T-cell (primary cell): ENCODE data around the gene LRRFIP1. TPM values are rescaled to one million over a fixed set of nuclear protein-coding genes. Genes with fewer than 3 reads are reported as not detected.

ENCODE experiments used
- ATAC-seq, 4 experiments: fragments of 200-7000 bp in 3 of 4; fragments of 150-1000 bp in 1 of 4; cut with Tn5 transposase; replicated peaks in 1 of 4; 1 replicate in 3 of 4; 2 replicates in 1 of 4; pipeline ENCODE4 v1.10.0; 2021; ENCODE audit warnings: moderate library complexity in 3 of 4, mild to moderate bottlenecking in 2 of 4, moderate number of reproducible peaks in 1 of 4
- CTCF ChIA-PET, 2 donors: fragments of 300-600 bp; sonication (Branson Sonifier 250); formaldehyde crosslinking; loops; one replicate each; lab custom pipeline; 2022; ENCODE audit warnings: antibody characterized with exemption in 2 of 2; lab: Charles Lee
- POLR2A ChIA-PET, 2 donors: fragments of 300-600 bp; sonication (Branson Sonifier 250); formaldehyde crosslinking; loops; one replicate each; lab custom pipeline; 2022; ENCODE audit warnings: antibody characterized with exemption in 2 of 2; lab: Charles Lee
- DNase-seq, 35 experiments: peaks; one replicate each; pipeline versions ENCODE4 v3.0.0 to v3.0.0-alpha.2; 2013 to 2023
- H3K27ac ChIP-seq: one replicate; pipeline ENCODE4 v1.5.1; 2013; ENCODE audit warnings: low read length
- H3K27me3 ChIP-seq, 2 experiments: replicated peaks in 1 of 2; 1 replicate in 1 of 2; 2 replicates in 1 of 2; pipeline versions ENCODE4 v1.6.1 to v1.7.0; 2013; ENCODE audit warnings: low read length in 1 of 2, mixed read lengths in 1 of 2; ENCODE audit not compliant: control insufficient read depth in 2 of 2, insufficient read depth in 2 of 2; ENCODE audit errors: extremely low read depth in 1 of 2
- H3K36me3 ChIP-seq, 2 donors: 1 replicate in 1 of 2; 2 replicates in 1 of 2; pipeline versions ENCODE4 v1.6.1 to v1.7.0; 2013; ENCODE audit warnings: low read length in 1 of 2; ENCODE audit not compliant: control insufficient read depth in 2 of 2, insufficient read depth in 1 of 2; ENCODE audit errors: extremely low read depth in 1 of 2
- H3K4me1 ChIP-seq, 2 experiments: 1 replicate in 1 of 2; 2 replicates in 1 of 2; pipeline versions ENCODE4 v1.6.1 to v1.7.0; 2013; ENCODE audit warnings: low read length in 2 of 2, mixed read lengths in 1 of 2; ENCODE audit not compliant: insufficient read depth in 2 of 2, control insufficient read depth in 1 of 2; ENCODE audit errors: extremely low read depth in 1 of 2
- H3K4me3 ChIP-seq, 2 donors: 1 replicate in 1 of 2; 2 replicates in 1 of 2; pipeline versions ENCODE4 v1.5.1 to v1.7.0; 2013; ENCODE audit warnings: mild to moderate bottlenecking in 2 of 2, low read length in 1 of 2, moderate library complexity in 1 of 2; ENCODE audit not compliant: control insufficient read depth in 1 of 2; ENCODE audit errors: extremely low read depth in 1 of 2
- H3K9me3 ChIP-seq: 2 replicates; pipeline ENCODE4 v1.7.0; 2013
- H3K27ac Mint-ChIP-seq, 2 donors: one replicate each; pipeline ENCODE4 v1.8.0; 2020 to 2021; ENCODE audit warnings: mild to moderate bottlenecking in 2 of 2, mixed read lengths in 2 of 2
- H3K27me3 Mint-ChIP-seq, 2 donors: one replicate each; pipeline ENCODE4 v1.8.0; 2021 to 2022; ENCODE audit warnings: mixed read lengths in 2 of 2
- H3K36me3 Mint-ChIP-seq: one replicate; pipeline ENCODE4 v1.8.0; 2021; ENCODE audit warnings: mixed read lengths
- H3K4me1 Mint-ChIP-seq, 3 donors: one replicate each; pipeline ENCODE4 v1.8.0; 2020 to 2022; ENCODE audit warnings: mixed read lengths in 3 of 3, mild to moderate bottlenecking in 1 of 3
- H3K4me3 Mint-ChIP-seq, 3 donors: one replicate each; pipeline ENCODE4 v1.8.0; 2020 to 2022; ENCODE audit warnings: mild to moderate bottlenecking in 3 of 3, mixed read lengths in 3 of 3, moderate library complexity in 3 of 3
- H3K9me3 Mint-ChIP-seq, 3 donors: one replicate each; pipeline ENCODE4 v1.8.0; 2020 to 2022; ENCODE audit warnings: mixed read lengths in 3 of 3
- WGBS: methylation state at CpG from one replicate; pipeline ENCODE4 v1.1.5; 2013; ENCODE audit warnings: missing lambda C conversion rate; ENCODE audit not compliant: insufficient coverage; 5-methylcytosine and 5-hydroxymethylcytosine counted together
- total RNA-seq, 35 experiments: library from RNA in 6 of 35; stranded (reverse) in 6 of 35; fragments of 120-200 nt in 1 of 35; gene quantifications; one replicate each; pipeline versions ENCODE4 v1.2.1 to v1.2.4 and lab custom pipeline; 2013 to 2026

The LRRFIP1 gene
- total RNA-seq, 5 donors from 2014 or later (not counting 1 experiment from before 2014, with no cell fraction given): 105 to 170 (median 128) TPM

- H3K27ac Mint-ChIP-seq: no peak overlapping the region
- peaks cover 3 to 8% (median 7%) of the 10 kb centered on the region in 3 donors for H3K4me1 Mint-ChIP-seq
- H3K4me1 ChIP-seq: no peaks in the 10 kb centered on the region
- H3K9me3 ChIP-seq: no peaks in the 10 kb centered on the region
- POLR2A ChIA-PET: no interaction called here
- CTCF ChIA-PET: no interaction called here
- no peak overlapping the region for H3K27ac ChIP-seq
- H3K27me3 Mint-ChIP-seq: no peaks in the 10 kb centered on the region
- H3K27me3 ChIP-seq: no peaks in the 10 kb centered on the region
- 47% methylated on average over 2 of the region's 5 CpGs for WGBS
- DNase-seq (no peak), ATAC-seq (no peak)
- H3K36me3 Mint-ChIP-seq: no peaks in the 10 kb centered on the region
- H3K4me3 ChIP-seq: no peak overlapping the region
- H3K9me3 Mint-ChIP-seq: no peaks in the 10 kb centered on the region
- no peak overlapping the region for H3K4me3 Mint-ChIP-seq
- H3K36me3 ChIP-seq: no peaks in the 10 kb centered on the region
Observed at GRCh38 chr2:237818066-237818473, 190.7 kb downstream of the LRRFIP1 start.

GRCh38 chr2:237819231-237819630 lies 191.8 kb downstream of the LRRFIP1 start:
- ChIA-PET CTCF (no interaction called here), POLR2A (no interaction called here)
- no peak for DNase-seq
- no peaks in the 10 kb centered on the region for H3K4me1 ChIP-seq
- Mint-ChIP-seq H3K27ac (no peak overlapping the region), H3K4me3 (no peak overlapping the region), H3K4me1 (peaks cover 3 to 8% (median 7%) of the 10 kb centered on the region in 3 donors), H3K27me3 (no peaks in the 10 kb centered on the region), H3K9me3 (no peaks in the 10 kb centered on the region), H3K36me3 (no peaks in the 10 kb centered on the region)
- no peak overlapping the region for H3K27ac ChIP-seq
- H3K27me3 ChIP-seq: no peaks in the 10 kb centered on the region
- WGBS: no CpG with 5 or more reads among the region's 2 CpGs
- no peak for ATAC-seq
- H3K4me3 ChIP-seq: no peak overlapping the region
- H3K9me3 ChIP-seq: no peaks in the 10 kb centered on the region
- no peaks in the 10 kb centered on the region for H3K36me3 ChIP-seq

GRCh38 chr2:237820421-237820820 lies 193.0 kb downstream of the LRRFIP1 start:
- no CpG with 5 or more reads among the region's 2 CpGs for WGBS

GRCh38 chr2:237823544-237823943 lies 196.2 kb downstream of the LRRFIP1 start:
- WGBS: no CpG with 5 or more reads among the region's 2 CpGs
- Mint-ChIP-seq H3K4me1 (no peaks in the 10 kb centered on the region), H3K36me3 (no peaks in the 10 kb centered on the region), H3K9me3 (no peaks in the 10 kb centered on the region), H3K27me3 (no peaks in the 10 kb centered on the region), H3K27ac (no peak overlapping the region), H3K4me3 (no peak overlapping the region)
- H3K4me3 ChIP-seq: no peak overlapping the region
- CTCF ChIA-PET: no interaction called here
- H3K27me3 ChIP-seq: no peaks in the 10 kb centered on the region
- H3K36me3 ChIP-seq: no peaks in the 10 kb centered on the region
- POLR2A ChIA-PET: no interaction called here
- H3K4me1 ChIP-seq: no peaks in the 10 kb centered on the region
- no peaks in the 10 kb centered on the region for H3K9me3 ChIP-seq
- H3K27ac ChIP-seq: no peak overlapping the region
- ATAC-seq (no peak), DNase-seq (no peak)

More at GRCh38 chr2:237820421-237820820, 193.0 kb downstream of the LRRFIP1 start:
- Mint-ChIP-seq H3K4me3 (no peak overlapping the region), H3K36me3 (no peaks in the 10 kb centered on the region), H3K4me1 (peaks cover 3 to 8% (median 5%) of the 10 kb centered on the region in 3 donors), H3K27me3 (no peaks in the 10 kb centered on the region), H3K9me3 (no peaks in the 10 kb centered on the region), H3K27ac (no peak overlapping the region)
- H3K36me3 ChIP-seq: no peaks in the 10 kb centered on the region
- H3K27ac ChIP-seq: no peak overlapping the region
- ChIA-PET CTCF (no interaction called here), POLR2A (no interaction called here)
- no peak for ATAC-seq
- no peaks in the 10 kb centered on the region for H3K27me3 ChIP-seq
- no peaks in the 10 kb centered on the region for H3K4me1 ChIP-seq
- H3K9me3 ChIP-seq: no peaks in the 10 kb centered on the region
- DNase-seq: no peak
- no peak overlapping the region for H3K4me3 ChIP-seq

GRCh38 chr2:237824085-237824484 lies 196.7 kb downstream of the LRRFIP1 start:
- no peaks in the 10 kb centered on the region for H3K9me3 Mint-ChIP-seq
- no peaks in the 10 kb centered on the region for H3K27me3 Mint-ChIP-seq
- no peak overlapping the region for H3K4me3 Mint-ChIP-seq
- no peak overlapping the region for H3K27ac ChIP-seq
- H3K4me1 Mint-ChIP-seq: no peaks in the 10 kb centered on the region
- no peaks in the 10 kb centered on the region for H3K36me3 ChIP-seq
- no peaks in the 10 kb centered on the region for H3K36me3 Mint-ChIP-seq
- H3K4me3 ChIP-seq: no peak overlapping the region
- ChIA-PET POLR2A (no interaction called here), CTCF (no interaction called here)
- 76% methylated on average over 5 of the region's 6 CpGs for WGBS
- no peak overlapping the region for H3K27ac Mint-ChIP-seq
- H3K9me3 ChIP-seq: no peaks in the 10 kb centered on the region
- H3K4me1 ChIP-seq: no peaks in the 10 kb centered on the region
- DNase-seq (no peak), ATAC-seq (no peak)
- no peaks in the 10 kb centered on the region for H3K27me3 ChIP-seq

- Mint-ChIP-seq H3K27ac (no peak overlapping the region), H3K36me3 (no peaks in the 10 kb centered on the region), H3K27me3 (no peaks in the 10 kb centered on the region), H3K4me1 (no peaks in the 10 kb centered on the region), H3K4me3 (no peak overlapping the region), H3K9me3 (no peaks in the 10 kb centered on the region)
- ChIA-PET POLR2A (interaction anchor here in 1 of 2 donors (0.6 kb wide), 1 partner anchor 74 kb away, joined by 13 read pairs; no protein-coding TSS in a partner anchor), CTCF (interaction anchor here in 1 of 2 donors (0.6 kb wide), 1 partner anchor 79 kb away, joined by 5 read pairs; no protein-coding TSS in a partner anchor)
- DNase-seq (no peak), ATAC-seq (no peak)
- Histone ChIP-seq H3K4me3 (no peak overlapping the region), H3K4me1 (no peaks in the 10 kb centered on the region), H3K27ac (no peak overlapping the region), H3K36me3 (no peaks in the 10 kb centered on the region), H3K27me3 (no peaks in the 10 kb centered on the region), H3K9me3 (no peaks in the 10 kb centered on the region)
- no CpG with 5 or more reads among the region's 3 CpGs for WGBS
Observed at GRCh38 chr2:237827421-237827987, 200.1 kb downstream of the LRRFIP1 start.
